Testis (tissue), 3 donors: ENCODE results near the gene AGBL4. TPM values are rescaled to one million over a fixed set of nuclear protein-coding genes. Genes with fewer than 3 reads are reported as not detected.

Source experiments
- DNase-seq: peaks from one replicate; pipeline ENCODE4 v3.0.0-alpha.2; 2019
- H3K27ac ChIP-seq, 2 donors: fragments of 200-600 bp; sonication (generic); one replicate each; pipeline ENCODE4 v1.5.1; 2019
- H3K27me3 ChIP-seq: fragments of 200-600 bp; sonication (generic); one replicate; pipeline ENCODE4 v1.5.1; 2019
- H3K36me3 ChIP-seq: fragments of 200-600 bp; sonication (generic); one replicate; pipeline ENCODE4 v1.5.1; 2017; ENCODE audit warnings: low read depth; ENCODE audit errors: missing control alignments
- H3K4me1 ChIP-seq: fragments of 200-600 bp; sonication (generic); one replicate; pipeline ENCODE4 v1.5.1; 2019
- H3K4me3 ChIP-seq, 2 donors: fragments of 200-600 bp; sonication (generic); one replicate each; pipeline ENCODE4 v1.5.1; 2017 to 2019
- H3K9me3 ChIP-seq: fragments of 200-600 bp; sonication (generic); one replicate; pipeline ENCODE4 v1.5.1; 2017
- CTCF ChIP-seq, 3 experiments: fragments of 450-650 bp in 2 of 3; fragments of 200-600 bp in 1 of 3; sonication (generic) in 1 of 3; IDR thresholded peaks; one replicate each; pipeline ENCODE4 v1.5.1; 2016 to 2019; ENCODE audit warnings: antibody characterized with exemption in 3 of 3, mild to moderate bottlenecking in 2 of 3, moderate library complexity in 1 of 3
- POLR2A ChIP-seq: fragments of 450-650 bp; IDR thresholded peaks from one replicate; pipeline ENCODE4 v1.6.1; 2017; ENCODE audit warnings: antibody characterized with exemption, mild to moderate bottlenecking, moderate library complexity
- WGBS, 2 donors: methylation state at CpG; one replicate each; pipeline ENCODE4 v1.1.5; 2018; 5-methylcytosine and 5-hydroxymethylcytosine counted together
- intact Hi-C: fragments of 100-400 bp; cut with DNase I; formaldehyde crosslinking; loops from one replicate; pipeline ENCODE4 v1.15.1; 2023; ENCODE audit warnings: low total_unique reads
- polyA plus RNA-seq: library from polyadenylated mRNA; stranded (reverse); fragments of 350-450 nt; fragmentation: Illumina TruSeq; extraction: RNeasy Lipid Tissue Mini Kit (QIAGEN cat#74804); gene quantifications from one replicate; pipeline ENCODE4 v1.2.3, GENCODE V29; 2014; ENCODE audit warnings: low read depth, low replicate concordance; ENCODE audit not compliant: insufficient read depth
- total RNA-seq, 2 donors: library from RNA; depleted of rRNA; stranded (reverse); fragments of >200 nt; gene quantifications; one replicate each; pipeline ENCODE4 v1.2.3, GENCODE V29; 2016

AGBL4 gene
- total and polyA plus RNA-seq, 3 donors from 2014 or later: 3.3 to 6.9 (median 5.8) TPM

- no peaks in the 10 kb centered on the region for H3K27me3 ChIP-seq
- DNase-seq: no peak
- no peak overlapping the region for H3K4me3 ChIP-seq
- H3K4me1 ChIP-seq: no peaks in the 10 kb centered on the region
- H3K27ac ChIP-seq: no peak overlapping the region
- no peaks in the 10 kb centered on the region for H3K36me3 ChIP-seq
- 91 to 92% methylated on average over 1 of the region's 1 CpG for WGBS, 2 donors
- TF ChIP-seq POLR2A: no peak
- H3K9me3 ChIP-seq: no peaks in the 10 kb centered on the region
- intact Hi-C loops: no loop called here
Measured at GRCh38 chr1:48773133-48773532, 1250.6 kb downstream of the AGBL4 start.

- intact Hi-C loops: no loop called here
- no peaks in the 10 kb centered on the region for H3K27me3 ChIP-seq
- H3K4me3 ChIP-seq: no peak overlapping the region
- DNase-seq: no peak
- H3K4me1 ChIP-seq: no peaks in the 10 kb centered on the region
- H3K9me3 ChIP-seq: no peaks in the 10 kb centered on the region
- 87 to 96% methylated on average over 2 of the region's 2 CpGs for WGBS, 2 donors
- no peak overlapping the region for H3K27ac ChIP-seq
- TF ChIP-seq POLR2A: no peak
- TF ChIP-seq CTCF (IDR thresholded peaks at IDR 0.05): no peak
- no peaks in the 10 kb centered on the region for H3K36me3 ChIP-seq
Measured at GRCh38 chr1:48772211-48772610, 1251.5 kb downstream of the AGBL4 start.

- no peaks in the 10 kb centered on the region for H3K36me3 ChIP-seq
- H3K4me3 ChIP-seq: no peak overlapping the region
- no peak overlapping the region for H3K27ac ChIP-seq
- no peaks in the 10 kb centered on the region for H3K9me3 ChIP-seq
- WGBS, 2 donors: 73 to 81% methylated on average over 2 of the region's 2 CpGs
- no peaks in the 10 kb centered on the region for H3K4me1 ChIP-seq
- no peak for DNase-seq
- no peak for TF ChIP-seq POLR2A
- TF ChIP-seq CTCF (IDR thresholded peaks at IDR 0.05): no peak
- no peaks in the 10 kb centered on the region for H3K27me3 ChIP-seq
- intact Hi-C loops: no loop called here
Measured at GRCh38 chr1:48771561-48771960, 1252.2 kb downstream of the AGBL4 start.

- intact Hi-C loops: no loop called here
- no peaks in the 10 kb centered on the region for H3K27me3 ChIP-seq
- H3K4me1 ChIP-seq: no peaks in the 10 kb centered on the region
- no peak overlapping the region for H3K27ac ChIP-seq
- H3K36me3 ChIP-seq: no peaks in the 10 kb centered on the region
- no peak overlapping the region for H3K4me3 ChIP-seq
- TF ChIP-seq CTCF (IDR thresholded peaks at IDR 0.05) (no peak), POLR2A (no peak)
- H3K9me3 ChIP-seq: no peaks in the 10 kb centered on the region
- no peak for DNase-seq
Measured at GRCh38 chr1:48767975-48768510, 1255.7 kb downstream of the AGBL4 start.

- no peaks in the 10 kb centered on the region for H3K9me3 ChIP-seq
- no peak overlapping the region for H3K4me3 ChIP-seq
- intact Hi-C loops: no loop called here
- WGBS, 2 donors: 93 to 100% methylated on average over 1 of the region's 1 CpG
- peaks cover 4% of the 10 kb centered on the region for H3K4me1 ChIP-seq
- no peaks in the 10 kb centered on the region for H3K27me3 ChIP-seq
- H3K27ac ChIP-seq: no peak overlapping the region
- no peak for TF ChIP-seq POLR2A
- DNase-seq: no peak
- H3K36me3 ChIP-seq: no peaks in the 10 kb centered on the region
Measured at GRCh38 chr1:48765335-48765734, 1258.4 kb downstream of the AGBL4 start.

GRCh38 chr1:48761986-48762385, 1261.8 kb downstream of the AGBL4 start:
- no peak overlapping the region for H3K27ac ChIP-seq
- intact Hi-C loops: no loop called here
- TF ChIP-seq CTCF (IDR thresholded peaks at IDR 0.05): no peak
- no peak for TF ChIP-seq POLR2A

More at GRCh38 chr1:48761986-48762385, 1261.8 kb downstream of the AGBL4 start:
- Histone ChIP-seq H3K9me3 (no peaks in the 10 kb centered on the region), H3K4me3 (no peak overlapping the region), H3K27me3 (no peaks in the 10 kb centered on the region), H3K4me1 (peaks cover 4% of the 10 kb centered on the region), H3K36me3 (no peaks in the 10 kb centered on the region)
- WGBS, 2 donors: 61 to 73% methylated on average over 7 of the region's 7 CpGs
- DNase-seq: no peak
